Activated T-helper 17 cell treated with anti-CD3 and anti-CD28 coated beads, Interleukin-2, amount 50 U/mL, for 72 hours (primary cell): ENCODE measurements around the gene CD46. TPM values are rescaled to one million over a fixed set of nuclear protein-coding genes. Genes with fewer than 3 reads are reported as not detected.
A peak's percentile ranks its signal among the peaks of the same experiment; 100 is the strongest.

Source experiments
- ATAC-seq: fragments of 150-1000 bp; cut with Tn5 transposase; replicated peaks from 2 replicates; pipeline ENCODE4 v1.10.0; 2021; ENCODE audit warnings: mild to moderate bottlenecking, moderate library complexity
- H3K27ac Mint-ChIP-seq: one replicate; pipeline ENCODE4 v1.8.0; 2022; ENCODE audit warnings: mixed read lengths
- H3K27me3 Mint-ChIP-seq: one replicate; pipeline ENCODE4 v1.8.0; 2022; ENCODE audit warnings: mixed read lengths
- H3K36me3 Mint-ChIP-seq: one replicate; pipeline ENCODE4 v1.8.0; 2022; ENCODE audit warnings: low read depth, mild to moderate bottlenecking, mixed read lengths
- H3K4me1 Mint-ChIP-seq: one replicate; pipeline ENCODE4 v1.8.0; 2022; ENCODE audit warnings: mixed read lengths
- H3K4me3 Mint-ChIP-seq: one replicate; pipeline ENCODE4 v1.8.0; 2022; ENCODE audit warnings: mild to moderate bottlenecking, mixed read lengths
- H3K9me3 Mint-ChIP-seq: one replicate; pipeline ENCODE4 v1.8.0; 2022; ENCODE audit warnings: mixed read lengths
- total RNA-seq, 2 donors: library from RNA; stranded (reverse); gene quantifications; one replicate each; pipeline ENCODE4 v1.2.3, GENCODE V29; 2022

CD46 gene
- total RNA-seq, 2 donors from 2014 or later = 94.5 to 111 TPM

DNA sequence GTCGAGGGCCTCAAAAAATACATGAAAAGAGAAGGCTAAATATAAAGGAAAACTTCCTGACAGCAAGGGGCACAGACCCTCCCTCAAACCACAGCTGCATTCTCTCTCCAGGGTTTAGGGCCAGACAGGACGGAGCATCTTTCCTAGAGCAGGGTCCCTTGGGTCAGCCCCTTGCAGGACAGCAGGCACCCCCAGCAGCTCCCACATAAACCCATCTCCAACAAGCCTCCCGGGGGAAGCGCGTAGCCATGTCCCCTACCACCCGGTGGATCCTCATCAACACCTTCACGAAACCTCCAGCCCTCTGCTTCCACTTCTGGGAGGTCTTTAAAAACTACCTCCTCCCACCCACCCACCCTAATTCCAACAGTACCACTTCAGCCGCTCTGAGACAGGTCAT lies 59.5 kb downstream of the CD46 start:
- Mint-ChIP-seq H3K36me3 (peaks cover 98% of the 10 kb centered on the region), H3K27ac (peak overlapping the region; percentile 82)

DNA sequence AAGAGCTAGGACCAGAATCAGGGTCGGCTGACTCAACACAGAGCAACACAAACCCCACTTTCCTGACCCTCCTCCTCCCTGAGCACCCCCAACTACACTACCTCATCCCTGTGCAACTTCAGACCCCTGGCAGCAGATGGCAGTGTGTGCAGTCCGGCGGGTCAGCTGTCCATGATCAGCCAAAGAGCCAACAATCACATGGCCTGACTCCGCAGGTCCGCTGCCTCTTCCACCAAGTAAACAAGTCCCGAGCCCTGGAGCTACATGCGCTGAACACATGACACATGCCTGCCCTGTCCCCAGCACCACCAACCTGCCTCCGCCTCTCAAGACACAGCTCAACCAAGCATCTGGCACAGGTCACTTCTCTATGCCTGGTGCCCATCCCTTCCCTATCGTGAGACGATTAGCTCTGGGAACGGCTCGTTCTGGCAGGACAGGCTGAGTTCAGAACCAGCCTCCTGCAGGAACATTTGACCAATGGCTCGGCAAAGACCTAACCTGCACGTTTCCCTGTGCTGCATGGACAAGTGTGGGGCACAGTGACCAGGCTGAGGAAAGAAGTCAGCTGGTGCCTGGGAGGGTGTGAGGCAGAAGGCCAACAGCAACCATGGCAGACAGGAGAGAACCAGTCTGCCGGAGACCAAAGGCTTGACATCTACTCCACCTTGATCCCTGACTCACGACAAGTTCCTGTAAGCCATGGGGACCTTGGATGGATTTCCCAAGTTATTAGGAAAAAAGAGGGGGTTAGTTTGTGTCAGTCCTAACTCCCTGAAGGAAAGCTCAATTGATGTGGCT lies 60.3 kb downstream of the CD46 start:
- peak overlapping the region; percentile 82 for H3K27ac Mint-ChIP-seq

More for the DNA sequence above, 59.5 kb downstream of the CD46 start:
- no peak for ATAC-seq
- Mint-ChIP-seq H3K4me3 (no peak overlapping the region), H3K4me1 (peaks cover 47% of the 10 kb centered on the region), H3K9me3 (no peaks in the 10 kb centered on the region), H3K27me3 (no peaks in the 10 kb centered on the region)

DNA sequence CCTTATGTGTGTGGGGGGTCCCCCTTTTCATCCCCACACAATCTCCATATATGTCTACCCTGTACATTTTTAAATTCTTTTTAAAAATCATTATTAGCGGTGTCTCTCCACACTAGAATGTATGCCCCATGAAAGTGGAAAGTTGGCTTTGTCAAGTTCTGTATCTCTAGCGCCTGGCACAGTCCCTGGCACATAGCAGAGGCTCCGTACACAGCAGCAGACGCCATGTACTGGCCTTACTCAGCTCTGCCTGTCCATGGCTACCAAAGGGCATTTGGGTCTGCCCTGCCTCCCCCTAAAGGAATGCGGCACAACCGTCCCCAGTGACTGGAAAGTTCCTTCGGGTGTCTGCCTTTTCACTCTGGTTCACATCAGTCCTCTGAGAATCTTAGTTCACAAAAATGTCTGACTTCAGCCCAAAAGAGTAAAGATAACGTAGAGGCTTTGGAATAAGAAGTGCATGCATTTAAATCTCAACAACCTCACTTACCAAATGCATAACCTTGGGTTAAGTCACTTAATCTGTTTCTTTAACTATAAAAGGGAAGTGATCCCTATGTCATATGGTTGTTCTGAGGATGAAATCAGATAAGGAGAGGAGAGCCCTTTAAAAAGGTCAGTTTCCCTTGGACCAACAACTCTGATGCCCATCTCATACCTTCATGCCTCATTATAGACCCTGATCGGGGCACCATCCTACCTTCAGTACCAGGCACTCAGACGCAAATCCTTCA lies 61.1 kb downstream of the CD46 start:
- H3K4me3 Mint-ChIP-seq = no peak overlapping the region
- H3K9me3 Mint-ChIP-seq = no peaks in the 10 kb centered on the region
- H3K27me3 Mint-ChIP-seq = no peaks in the 10 kb centered on the region
- peaks cover 63% of the 10 kb centered on the region for H3K4me1 Mint-ChIP-seq
- H3K27ac Mint-ChIP-seq = peak overlapping the region; percentile 92
- ATAC-seq = no peak
- H3K36me3 Mint-ChIP-seq = peaks cover 98% of the 10 kb centered on the region

More for the DNA sequence above, 60.3 kb downstream of the CD46 start:
- ATAC-seq = no peak
- Mint-ChIP-seq H3K4me1 (peaks cover 55% of the 10 kb centered on the region), H3K9me3 (no peaks in the 10 kb centered on the region), H3K4me3 (no peak overlapping the region), H3K36me3 (peaks cover 98% of the 10 kb centered on the region), H3K27me3 (no peaks in the 10 kb centered on the region)

DNA sequence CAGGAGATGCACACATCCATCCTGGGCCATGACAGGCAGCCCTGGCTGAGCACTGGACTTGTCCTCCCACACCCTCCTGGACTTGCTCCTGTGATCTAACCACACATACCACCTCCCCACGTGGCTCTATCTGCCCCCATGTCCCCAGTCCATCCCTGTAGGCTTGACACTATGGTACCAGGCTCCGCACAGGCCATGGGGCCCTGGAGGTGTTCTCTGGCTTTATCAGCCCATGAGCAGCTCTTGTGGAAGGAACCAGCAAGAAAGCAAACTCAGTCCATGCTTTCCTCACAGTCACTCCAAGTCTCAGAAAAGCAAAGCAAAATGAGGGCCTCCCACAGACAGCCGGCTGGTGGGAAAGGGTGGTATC lies 61.6 kb downstream of the CD46 start:
- Mint-ChIP-seq H3K4me3 (peak overlapping the region; percentile 13), H3K36me3 (peaks cover 98% of the 10 kb centered on the region), H3K4me1 (peaks cover 60% of the 10 kb centered on the region), H3K9me3 (no peaks in the 10 kb centered on the region), H3K27me3 (no peaks in the 10 kb centered on the region), H3K27ac (peak overlapping the region; percentile 92)
- no peak for ATAC-seq

DNA sequence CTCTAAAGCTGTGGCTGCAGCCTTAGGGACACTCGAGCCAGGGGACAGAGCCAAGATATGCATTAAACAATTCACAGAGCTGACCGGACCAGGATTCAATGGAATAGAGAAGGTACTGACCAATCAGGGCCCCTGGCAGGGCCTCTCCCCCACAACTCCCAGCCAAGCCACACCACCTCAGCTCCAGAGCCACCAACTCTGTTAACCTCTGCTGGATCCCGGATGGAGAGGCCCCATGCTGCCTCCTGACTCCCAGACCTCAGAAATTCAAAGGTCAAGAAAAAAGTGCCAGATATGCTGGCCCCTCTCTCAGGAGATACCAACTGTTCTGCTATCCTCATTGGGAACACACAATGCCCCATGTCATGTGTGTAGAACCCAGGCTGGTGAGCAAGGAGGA lies 62.1 kb downstream of the CD46 start:
- Mint-ChIP-seq H3K4me1 (peaks cover 60% of the 10 kb centered on the region), H3K9me3 (no peaks in the 10 kb centered on the region), H3K4me3 (peak overlapping the region; percentile 13), H3K27me3 (no peaks in the 10 kb centered on the region), H3K27ac (peak overlapping the region; percentile 92), H3K36me3 (peaks cover 98% of the 10 kb centered on the region)
- no peak for ATAC-seq

DNA sequence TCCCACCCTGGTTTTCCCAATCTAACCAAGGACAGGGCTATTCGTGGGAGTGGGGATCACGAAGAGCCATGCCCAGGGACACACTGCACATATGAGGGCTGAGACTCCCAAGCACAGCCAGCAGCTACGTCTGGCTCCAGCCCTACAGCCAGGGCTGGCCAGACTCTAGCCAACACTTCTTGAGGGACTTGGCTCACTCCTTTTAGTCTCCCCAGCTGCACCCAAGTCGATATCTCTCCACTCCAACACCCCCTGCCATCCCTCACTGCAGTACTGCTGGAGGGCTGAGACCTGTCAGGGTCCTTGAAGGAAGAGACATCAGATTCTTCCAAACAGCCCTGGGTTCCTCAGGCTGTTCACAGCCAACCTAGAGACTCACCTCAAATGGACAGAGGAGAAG lies 62.6 kb downstream of the CD46 start:
- H3K27me3 Mint-ChIP-seq = no peaks in the 10 kb centered on the region
- H3K4me1 Mint-ChIP-seq = peaks cover 60% of the 10 kb centered on the region
- no peak for ATAC-seq
- H3K27ac Mint-ChIP-seq = peak overlapping the region; percentile 92
- H3K36me3 Mint-ChIP-seq = peaks cover 98% of the 10 kb centered on the region
- peak overlapping the region; percentile 69 for H3K4me3 Mint-ChIP-seq
- H3K9me3 Mint-ChIP-seq = no peaks in the 10 kb centered on the region

DNA sequence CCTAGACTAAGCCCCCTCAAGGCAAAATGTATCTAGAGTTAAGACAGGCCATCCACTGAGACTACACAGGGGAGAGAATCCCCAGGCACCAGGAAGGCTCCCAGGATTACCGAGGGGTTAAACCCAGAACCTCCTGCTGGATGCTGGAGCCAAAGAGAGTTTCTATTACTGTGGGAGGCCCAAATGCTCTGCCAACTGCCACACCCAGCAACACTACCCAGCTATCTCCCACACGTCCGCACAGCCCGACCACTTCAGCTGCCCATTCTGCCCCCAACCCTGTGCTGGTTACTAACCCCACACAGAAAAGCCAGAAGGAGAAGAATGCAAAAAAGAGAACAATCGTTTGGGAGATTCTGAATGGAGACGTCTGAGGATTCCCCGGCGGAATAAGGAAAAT lies 63.6 kb downstream of the CD46 start:
- H3K27me3 Mint-ChIP-seq = no peaks in the 10 kb centered on the region
- H3K36me3 Mint-ChIP-seq = peaks cover 98% of the 10 kb centered on the region
- no peaks in the 10 kb centered on the region for H3K9me3 Mint-ChIP-seq
- H3K4me1 Mint-ChIP-seq = peaks cover 65% of the 10 kb centered on the region
- peak; percentile 15 for ATAC-seq
- peak overlapping the region; percentile 92 for H3K27ac Mint-ChIP-seq
- H3K4me3 Mint-ChIP-seq = peak overlapping the region; percentile 69

DNA sequence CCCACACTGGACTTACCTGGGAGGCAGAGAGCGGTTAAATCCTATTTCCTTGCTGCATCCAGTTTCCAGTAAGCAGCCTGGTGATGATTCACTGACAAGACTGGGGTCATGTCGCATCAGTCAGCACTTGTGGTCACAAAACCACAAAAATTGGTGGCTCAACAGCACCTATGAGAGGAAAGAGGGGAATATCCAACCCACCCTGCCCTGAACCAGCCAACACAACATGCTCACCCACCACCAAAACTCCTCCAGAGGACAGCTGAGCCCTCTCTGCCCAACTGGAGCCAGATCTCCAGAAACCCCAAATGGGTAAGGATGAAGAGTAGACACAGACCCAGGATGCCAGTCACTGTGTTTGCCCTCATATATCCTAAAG lies 64.0 kb downstream of the CD46 start:
- Mint-ChIP-seq H3K36me3 (peaks cover 98% of the 10 kb centered on the region), H3K4me1 (peaks cover 65% of the 10 kb centered on the region), H3K27me3 (no peaks in the 10 kb centered on the region), H3K9me3 (no peaks in the 10 kb centered on the region), H3K4me3 (peak overlapping the region; percentile 69), H3K27ac (peak overlapping the region; percentile 92)
- peak; percentile 89 for ATAC-seq

DNA sequence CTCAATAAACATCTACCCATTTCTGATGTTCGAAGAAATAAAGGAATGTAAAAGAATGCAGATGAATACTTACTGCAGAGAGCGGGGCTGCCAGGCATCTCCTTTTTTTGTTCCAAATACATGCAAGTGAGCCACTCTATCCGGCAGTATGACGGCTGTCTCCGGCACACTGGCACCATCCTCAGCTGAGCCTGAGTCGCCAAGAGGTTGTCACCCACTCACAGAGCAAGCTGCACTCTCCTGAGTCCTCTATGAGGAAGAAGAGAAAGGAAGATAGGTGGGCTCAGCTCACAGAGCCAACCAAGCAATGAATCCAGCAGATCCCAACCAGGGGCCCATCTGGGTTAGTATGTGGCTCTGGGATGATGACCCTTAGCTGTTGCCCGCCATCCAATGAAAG lies 65.3 kb downstream of the CD46 start:
- Mint-ChIP-seq H3K27ac (peak overlapping the region; percentile 92), H3K4me3 (peak overlapping the region; percentile 69), H3K4me1 (peaks cover 61% of the 10 kb centered on the region), H3K9me3 (no peaks in the 10 kb centered on the region), H3K27me3 (no peaks in the 10 kb centered on the region), H3K36me3 (peaks cover 95% of the 10 kb centered on the region)
- ATAC-seq = no peak

DNA sequence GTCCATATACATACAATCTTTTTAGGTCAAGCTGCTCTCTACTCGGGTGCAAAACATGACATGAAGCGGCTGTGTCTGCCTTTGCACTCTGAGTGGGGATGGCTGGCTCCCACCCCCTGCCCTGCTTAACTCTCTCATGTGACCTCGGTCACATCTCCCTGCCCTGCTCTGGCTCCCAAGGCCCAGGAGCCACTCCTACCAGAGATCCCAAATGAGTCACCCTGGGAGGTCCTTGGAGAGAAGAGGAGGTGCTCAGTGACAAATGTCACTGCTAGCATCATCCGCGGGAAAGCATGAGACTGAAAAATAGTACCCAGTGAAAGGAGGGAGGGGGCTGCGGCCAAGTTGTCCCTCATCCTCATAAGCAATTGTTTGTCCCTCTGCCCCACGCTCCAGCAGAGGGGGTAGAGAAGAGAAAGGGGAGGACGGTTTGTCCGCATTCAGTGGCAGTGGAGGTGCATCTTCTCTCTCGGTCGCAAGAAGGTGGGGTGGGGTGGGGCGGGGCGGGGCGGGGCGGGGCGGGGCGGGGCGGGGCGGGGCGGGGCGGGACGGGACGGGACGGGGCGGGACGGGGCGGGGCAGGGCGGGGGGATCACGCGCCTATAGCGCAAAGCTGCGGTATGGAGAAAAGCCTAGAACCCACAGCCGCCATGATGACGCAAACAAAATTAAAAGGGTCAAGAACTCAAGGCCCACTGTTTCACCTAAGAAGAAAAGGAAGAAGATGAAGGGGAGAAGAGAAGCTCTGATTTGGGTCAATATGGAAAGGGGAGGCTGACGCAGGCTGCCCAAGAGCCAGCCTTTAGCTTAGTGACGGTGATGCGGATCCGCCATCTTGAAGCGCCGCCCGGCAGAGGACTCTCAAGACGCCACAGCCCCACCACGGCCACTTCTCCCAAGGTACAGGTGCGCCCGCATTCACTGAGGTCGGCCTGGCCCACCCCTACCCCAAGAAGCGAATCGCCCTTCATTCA lies 66.2 kb downstream of the CD46 start:
- H3K27ac Mint-ChIP-seq = peak overlapping the region; percentile 92
- peaks cover 95% of the 10 kb centered on the region for H3K36me3 Mint-ChIP-seq
- H3K4me3 Mint-ChIP-seq = peak overlapping the region; percentile 69
- H3K4me1 Mint-ChIP-seq = peaks cover 69% of the 10 kb centered on the region
- no peaks in the 10 kb centered on the region for H3K27me3 Mint-ChIP-seq
- H3K9me3 Mint-ChIP-seq = no peaks in the 10 kb centered on the region
- no peak for ATAC-seq

DNA sequence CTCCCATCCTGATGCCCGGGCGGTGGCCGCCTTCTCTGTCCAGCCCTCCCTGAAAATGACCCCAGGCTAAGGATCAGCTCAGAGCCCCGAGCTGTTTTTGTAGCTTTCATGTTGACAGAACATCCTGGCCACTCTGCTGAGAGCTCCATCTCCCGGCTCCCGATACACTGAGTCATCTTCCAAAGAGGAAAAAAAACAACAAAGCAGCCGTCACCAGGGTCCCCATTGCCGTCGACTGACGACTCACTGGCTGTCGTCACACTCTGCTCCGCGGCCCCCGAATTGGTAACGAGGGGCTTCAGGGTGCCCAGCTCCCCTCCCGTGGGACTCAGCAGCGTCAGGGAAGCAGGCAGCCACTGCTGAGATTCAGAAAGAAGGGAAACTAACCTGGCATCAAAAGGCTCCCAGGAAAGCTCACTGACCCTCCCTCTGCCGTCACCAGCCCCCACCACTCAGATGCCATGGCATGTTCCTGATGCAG lies 67.2 kb downstream of the CD46 start:
- no peaks in the 10 kb centered on the region for H3K27me3 Mint-ChIP-seq
- H3K27ac Mint-ChIP-seq = no peak overlapping the region
- H3K9me3 Mint-ChIP-seq = no peaks in the 10 kb centered on the region
- H3K4me3 Mint-ChIP-seq = peak overlapping the region; percentile 82
- H3K36me3 Mint-ChIP-seq = peaks cover 95% of the 10 kb centered on the region
- no peak for ATAC-seq
- peaks cover 67% of the 10 kb centered on the region for H3K4me1 Mint-ChIP-seq

DNA sequence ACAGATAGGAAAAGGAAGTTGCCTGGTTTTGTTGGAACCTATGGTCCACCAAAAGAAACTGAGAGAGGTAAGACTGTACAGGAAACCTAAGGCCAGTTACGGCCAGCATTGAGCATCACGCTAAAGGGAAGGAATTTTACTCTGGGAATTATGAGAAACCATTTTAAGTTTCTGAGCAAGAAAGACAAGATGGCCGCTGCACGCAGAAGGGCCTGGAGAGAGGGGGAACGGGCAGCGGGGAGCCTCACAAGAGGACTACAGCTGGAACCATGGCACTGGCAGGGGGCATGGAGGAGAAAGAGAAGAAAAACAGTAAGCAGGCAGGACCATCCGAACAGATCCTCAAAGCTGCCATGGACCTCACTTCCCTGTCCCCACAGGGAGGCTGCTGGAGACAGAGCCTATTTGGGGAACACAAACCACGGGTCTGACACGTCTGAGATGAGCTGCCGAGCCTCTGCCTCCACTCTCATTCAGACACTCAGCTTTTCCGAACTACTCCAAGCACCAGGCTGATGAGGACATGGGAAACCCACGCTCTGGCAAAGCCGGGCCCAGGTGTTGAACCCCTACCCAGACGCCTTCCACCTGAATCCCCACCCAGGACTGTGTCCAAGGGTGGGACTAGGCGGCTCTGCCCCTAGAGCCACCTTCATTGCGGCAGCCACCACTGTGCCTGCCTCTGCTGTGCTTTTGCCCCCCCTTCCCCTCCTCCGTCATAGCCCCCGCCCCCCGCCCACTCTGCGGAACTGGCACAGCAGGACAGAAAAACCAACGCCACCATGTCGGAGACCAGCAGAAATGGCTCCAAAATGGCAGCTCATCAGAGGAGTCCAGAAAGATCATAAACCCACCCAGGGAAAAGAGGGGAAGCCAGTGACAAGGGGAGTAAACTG lies 69.0 kb downstream of the CD46 start:
- H3K4me1 Mint-ChIP-seq = peaks cover 61% of the 10 kb centered on the region
- peaks cover 90% of the 10 kb centered on the region for H3K36me3 Mint-ChIP-seq
- H3K9me3 Mint-ChIP-seq = no peaks in the 10 kb centered on the region
- peak overlapping the region; percentile 51 for H3K27ac Mint-ChIP-seq
- H3K27me3 Mint-ChIP-seq = no peaks in the 10 kb centered on the region
- no peak for ATAC-seq
- H3K4me3 Mint-ChIP-seq = peak overlapping the region; percentile 82

DNA sequence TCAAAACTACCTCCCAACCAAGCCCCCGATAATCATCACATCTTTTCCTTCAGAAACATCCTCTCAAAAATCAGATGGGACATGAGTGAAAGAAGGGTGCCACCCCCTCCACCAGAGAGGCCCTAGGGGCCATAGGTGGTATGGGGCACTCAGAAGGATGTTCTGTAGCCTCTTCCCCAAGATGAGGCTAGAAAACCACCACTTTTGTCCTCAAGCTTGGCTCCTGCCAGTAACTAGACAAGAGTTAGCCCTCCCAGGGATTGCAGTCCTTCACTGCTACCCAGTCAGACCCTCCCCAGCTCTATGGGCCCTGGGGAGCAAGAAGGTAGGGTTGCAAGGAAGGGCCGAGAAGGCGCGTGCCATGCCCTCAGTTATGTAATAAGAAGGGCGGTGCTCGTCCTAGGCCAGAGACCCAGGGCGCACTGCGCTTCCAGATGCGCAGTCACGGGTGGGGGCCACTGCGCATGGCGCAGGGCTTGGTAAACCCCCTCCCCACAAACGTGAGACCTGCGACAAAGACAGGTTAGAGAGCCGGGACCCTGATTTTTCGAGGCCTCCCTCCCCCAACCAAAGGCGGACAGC lies 69.7 kb downstream of the CD46 start:
- Mint-ChIP-seq H3K4me1 (peaks cover 60% of the 10 kb centered on the region), H3K4me3 (peak overlapping the region; percentile 82), H3K27me3 (no peaks in the 10 kb centered on the region), H3K36me3 (peaks cover 90% of the 10 kb centered on the region), H3K9me3 (no peaks in the 10 kb centered on the region), H3K27ac (peak overlapping the region; percentile 96)
- no peak for ATAC-seq
